T-helper 17 cell (primary cell): ENCODE data around the gene GPR108. TPM values are rescaled to one million over a fixed set of nuclear protein-coding genes. Genes with fewer than 3 reads are reported as not detected.

Experiments
- ATAC-seq: fragments of 150-1000 bp; cut with Tn5 transposase; 2 replicates; pipeline ENCODE4 v1.10.0; 2021; ENCODE audit warnings: mild to moderate bottlenecking, moderate library complexity
- DNase-seq, 3 donors: peaks; one replicate each; pipeline versions ENCODE4 v3.0.0 to v3.0.0-alpha.2; 2020 to 2021
- H3K9me3 ChIP-seq: one replicate; pipeline ENCODE4 v1.7.0; 2013; ENCODE audit warnings: low read length, mild to moderate bottlenecking; ENCODE audit not compliant: control insufficient read depth, poor library complexity, severe bottlenecking
- H3K27ac Mint-ChIP-seq: one replicate; pipeline ENCODE4 v1.8.0; 2022; ENCODE audit warnings: mild to moderate bottlenecking, moderate library complexity, mixed read lengths
- H3K27me3 Mint-ChIP-seq: one replicate; pipeline ENCODE4 v1.8.0; 2022; ENCODE audit warnings: mixed read lengths
- H3K36me3 Mint-ChIP-seq: one replicate; pipeline ENCODE4 v1.8.0; 2022; ENCODE audit warnings: low read depth, mixed read lengths
- H3K4me1 Mint-ChIP-seq: one replicate; pipeline ENCODE4 v1.8.0; 2022; ENCODE audit warnings: mild to moderate bottlenecking, mixed read lengths
- H3K4me3 Mint-ChIP-seq: one replicate; pipeline ENCODE4 v1.8.0; 2022; ENCODE audit warnings: mild to moderate bottlenecking, moderate library complexity, mixed read lengths
- total RNA-seq, 4 donors: library from RNA in 2 of 4; stranded (reverse) in 2 of 4; gene quantifications; one replicate each; pipeline ENCODE4 v1.2.3 and lab custom pipeline; 2022 to 2026

The GPR108 gene
- total RNA-seq, 2 donors from 2014 or later, result 53.4 to 55.5 TPM

DNA sequence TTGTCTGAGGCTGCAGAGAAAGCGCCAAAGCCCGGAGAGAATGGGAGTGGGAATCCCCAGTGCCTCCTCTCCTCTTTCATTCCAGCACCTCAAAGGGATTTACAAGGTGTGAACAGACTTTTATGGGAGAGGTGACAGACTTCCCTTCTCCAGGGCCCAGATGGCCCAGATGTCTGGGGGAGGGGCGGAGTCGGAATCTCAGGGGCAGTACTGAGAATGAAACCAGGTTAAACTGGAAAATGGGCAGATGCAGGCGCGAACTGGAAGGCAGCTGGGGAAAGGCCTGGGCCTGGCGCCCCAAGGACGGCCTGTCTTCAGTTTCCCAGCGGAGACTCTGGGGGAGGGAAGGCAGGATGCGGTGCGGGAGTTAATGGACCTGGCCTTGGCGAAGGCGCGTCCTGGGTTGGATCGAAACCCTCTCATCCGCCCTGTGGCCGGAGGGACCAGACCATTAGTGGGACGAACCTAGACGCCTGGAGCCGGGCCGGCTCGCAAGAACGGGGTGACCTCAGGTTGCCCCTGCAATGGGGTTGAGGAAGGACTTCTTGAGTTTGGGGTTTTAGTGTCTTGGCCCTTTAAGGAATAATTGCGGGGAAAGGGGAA is 1.5 kb upstream of the GPR108 start:
- no peaks in the 10 kb centered on the region for H3K9me3 ChIP-seq
- Mint-ChIP-seq H3K36me3 (no peaks in the 10 kb centered on the region), H3K4me3 (peak overlapping the region; percentile 96), H3K4me1 (peaks cover 35% of the 10 kb centered on the region), H3K27ac (peak overlapping the region; percentile 97), H3K27me3 (no peaks in the 10 kb centered on the region)
- no peak for DNase-seq
- ATAC-seq, result no peak

DNA sequence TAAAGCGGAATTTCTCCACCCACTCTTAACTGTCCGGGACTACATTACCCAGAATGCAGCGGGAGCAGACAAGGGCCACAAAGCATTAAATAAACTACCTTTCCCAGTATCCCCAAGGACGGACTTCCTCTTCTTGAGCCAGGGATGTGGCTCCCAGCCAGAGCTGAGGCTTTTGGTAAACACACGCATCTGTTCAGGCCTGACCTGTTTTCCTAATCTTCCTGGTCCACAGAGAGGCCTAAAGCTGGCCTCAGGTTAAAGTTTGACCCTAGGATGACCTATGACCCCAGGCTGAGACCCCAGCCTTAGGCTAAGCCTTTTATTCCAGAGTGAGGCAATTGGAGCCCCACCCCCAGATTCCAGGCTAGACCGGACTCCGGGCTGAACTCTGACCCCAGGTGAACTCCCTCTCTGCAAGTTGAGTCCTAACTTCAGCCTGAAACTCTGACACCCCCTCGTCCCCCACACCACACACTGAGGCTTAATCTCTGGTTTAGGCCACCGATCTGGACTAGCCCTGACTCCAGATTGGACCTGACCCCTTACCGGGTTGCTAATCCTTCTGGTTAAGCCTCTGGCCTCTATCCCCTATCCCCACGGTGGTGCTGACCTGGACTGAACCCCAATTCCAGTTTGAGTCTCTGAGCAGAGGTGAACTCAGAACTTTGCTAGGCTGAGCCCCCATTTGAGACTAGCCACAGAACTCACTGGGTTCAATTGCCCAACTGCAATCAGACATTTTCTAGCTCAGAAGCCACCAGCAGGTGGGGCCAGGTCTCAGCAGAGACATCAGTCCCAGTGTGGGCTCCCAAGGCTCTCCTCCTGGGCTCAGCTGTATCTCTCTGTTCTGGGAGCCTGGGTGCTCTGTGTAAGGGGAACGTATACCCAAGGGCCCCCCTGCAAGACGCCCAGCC is 750 bp upstream of the GPR108 start:
- H3K9me3 ChIP-seq, result no peaks in the 10 kb centered on the region
- DNase-seq (peak; percentile 47 to 62 (median 62)), ATAC-seq (peak; percentile 5)
- Mint-ChIP-seq H3K4me3 (peak overlapping the region; percentile 96), H3K36me3 (no peaks in the 10 kb centered on the region), H3K4me1 (peaks cover 34% of the 10 kb centered on the region), H3K27me3 (no peaks in the 10 kb centered on the region), H3K27ac (peak overlapping the region; percentile 97)

DNA sequence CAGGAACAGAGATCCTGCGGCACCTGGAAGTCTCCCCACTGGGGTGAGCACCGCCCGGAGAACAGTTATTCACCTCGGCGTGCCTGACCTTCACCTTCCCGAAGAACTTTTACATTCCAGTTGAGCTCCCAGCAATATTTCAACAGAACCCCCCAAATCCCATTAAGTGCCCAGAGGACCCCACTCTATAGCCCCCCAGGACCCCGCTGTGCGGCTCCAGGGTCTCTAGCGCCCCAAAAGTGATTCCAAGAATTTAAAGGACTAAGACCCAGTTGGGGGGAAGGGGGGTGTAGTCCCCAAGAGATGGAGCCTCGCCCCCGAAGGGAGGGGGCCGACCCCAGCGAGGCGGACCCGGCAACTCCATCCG is 480 bp downstream of the GPR108 start:
- ATAC-seq (no peak), DNase-seq (no peak)
- peak overlapping the region; percentile 96 for H3K4me3 Mint-ChIP-seq
- H3K9me3 ChIP-seq, result no peaks in the 10 kb centered on the region
- peaks cover 38% of the 10 kb centered on the region for H3K4me1 Mint-ChIP-seq
- peaks cover 6% of the 10 kb centered on the region for H3K36me3 Mint-ChIP-seq
- H3K27ac Mint-ChIP-seq, result peak overlapping the region; percentile 97
- H3K27me3 Mint-ChIP-seq, result no peaks in the 10 kb centered on the region

DNA sequence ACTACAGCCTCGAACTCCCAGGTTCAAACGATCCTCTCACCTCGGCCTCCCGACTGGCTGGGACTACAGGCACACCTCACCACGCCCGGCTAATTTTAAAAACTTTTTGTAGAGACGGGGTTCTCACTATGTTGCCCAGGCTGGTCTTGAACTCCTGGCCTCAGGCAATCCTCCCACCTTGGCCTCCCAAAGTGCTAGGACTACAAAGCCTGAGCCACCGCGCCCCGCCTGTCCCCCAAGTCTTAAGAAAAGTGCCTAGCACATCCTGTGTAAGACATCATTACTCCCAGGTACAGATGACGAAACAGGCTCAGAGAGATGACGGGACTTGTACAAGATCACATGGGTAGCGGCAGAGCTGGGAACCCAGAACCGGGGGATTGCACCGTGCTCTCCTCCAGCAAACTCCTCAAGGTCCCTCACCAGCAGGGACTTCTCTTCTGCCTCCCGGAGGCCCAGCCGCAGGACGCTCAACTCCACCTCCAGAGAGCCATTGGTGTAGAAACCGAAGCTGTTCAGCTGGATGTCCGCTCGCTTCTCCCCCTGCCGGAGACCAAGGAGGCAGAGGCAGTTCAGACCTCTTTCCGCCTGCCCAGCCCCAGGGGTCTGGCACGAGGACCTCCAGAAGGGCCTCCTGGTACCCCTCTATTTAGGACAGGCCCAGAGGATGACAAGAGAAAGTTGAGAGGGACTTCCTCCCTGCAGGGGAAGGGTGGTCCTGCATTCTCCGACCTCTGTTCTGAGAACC is 1.0 kb downstream of the GPR108 start:
- Mint-ChIP-seq H3K36me3 (peaks cover 6% of the 10 kb centered on the region), H3K4me3 (peak overlapping the region; percentile 96), H3K27ac (peak overlapping the region; percentile 97), H3K27me3 (no peaks in the 10 kb centered on the region), H3K4me1 (peaks cover 38% of the 10 kb centered on the region)
- DNase-seq (peak; percentile 42 to 51 (median 43)), ATAC-seq (peak; percentile 13)
- H3K9me3 ChIP-seq, result no peaks in the 10 kb centered on the region

DNA sequence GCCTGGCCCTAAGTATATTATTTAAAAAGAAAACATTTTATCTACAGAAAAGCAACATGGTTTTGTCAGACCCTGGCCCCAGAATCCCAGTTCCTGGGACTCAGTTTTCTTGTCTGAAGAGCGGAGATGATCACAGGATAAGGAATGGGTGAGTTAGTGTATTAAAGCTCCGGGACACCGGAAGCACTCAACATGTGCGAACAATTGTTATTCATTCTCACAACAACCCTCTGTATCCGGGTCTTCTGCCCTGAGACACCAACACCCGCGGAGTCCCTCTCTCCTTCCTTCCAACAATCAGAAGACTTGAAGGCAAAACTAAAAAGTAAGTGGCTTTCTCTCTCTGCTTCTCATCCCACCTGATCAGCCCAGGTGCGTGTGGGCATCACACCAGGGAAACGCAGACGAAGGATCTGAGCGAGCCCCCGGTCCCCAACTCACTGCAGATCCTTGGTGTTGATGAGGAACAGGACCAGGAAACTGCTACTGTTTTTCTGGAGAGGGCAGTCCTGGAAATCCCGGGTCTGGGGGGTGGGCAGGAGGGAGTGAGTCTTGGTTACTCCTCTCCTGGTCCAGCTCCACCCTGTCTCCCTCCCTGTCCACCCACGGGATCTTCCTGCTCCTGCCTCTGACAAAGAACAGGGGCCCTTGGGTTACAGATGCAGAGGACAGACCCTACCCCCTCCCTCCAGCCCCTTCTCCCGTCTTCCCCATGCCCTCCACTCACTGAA is 2.0 kb downstream of the GPR108 start:
- ATAC-seq (no peak), DNase-seq (no peak)
- peaks cover 33% of the 10 kb centered on the region for H3K4me1 Mint-ChIP-seq
- peaks cover 6% of the 10 kb centered on the region for H3K36me3 Mint-ChIP-seq
- H3K27me3 Mint-ChIP-seq, result no peaks in the 10 kb centered on the region
- peak overlapping the region; percentile 97 for H3K27ac Mint-ChIP-seq
- H3K9me3 ChIP-seq, result no peaks in the 10 kb centered on the region
- H3K4me3 Mint-ChIP-seq, result no peak overlapping the region

DNA sequence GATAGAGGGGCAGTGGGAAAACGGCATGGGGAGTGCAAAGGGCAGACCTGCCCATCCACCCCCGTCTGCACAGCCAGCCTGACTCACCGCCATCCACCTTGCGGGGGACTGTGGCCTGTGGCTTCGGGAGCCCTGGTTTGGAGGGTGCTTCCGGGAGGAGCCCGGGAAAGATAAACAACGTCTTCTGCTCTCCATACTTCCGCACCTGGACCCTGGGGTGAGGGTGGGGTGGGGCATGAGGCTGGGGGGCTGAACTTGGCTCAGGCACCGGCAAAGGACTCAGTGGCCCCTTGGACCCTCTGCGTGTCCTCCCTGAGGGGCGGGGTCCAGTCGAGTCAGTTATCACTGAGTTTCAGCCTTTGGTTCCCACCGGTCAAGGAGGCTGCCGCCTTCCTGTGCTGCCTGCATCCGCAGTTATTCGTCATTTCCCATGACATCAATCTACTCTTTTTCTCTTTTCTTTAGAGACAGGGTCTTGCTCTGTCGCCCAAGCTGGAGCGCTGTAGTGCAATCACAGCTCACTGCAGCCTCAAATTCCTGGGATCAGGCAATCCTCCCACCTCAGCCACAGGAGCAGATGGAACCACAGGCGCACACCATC is 3.2 kb downstream of the GPR108 start:
- H3K9me3 ChIP-seq, result no peaks in the 10 kb centered on the region
- no peak overlapping the region for H3K27ac Mint-ChIP-seq
- H3K4me3 Mint-ChIP-seq, result peak overlapping the region; percentile 21
- H3K27me3 Mint-ChIP-seq, result no peaks in the 10 kb centered on the region
- peaks cover 6% of the 10 kb centered on the region for H3K36me3 Mint-ChIP-seq
- DNase-seq (no peak), ATAC-seq (no peak)
- peaks cover 30% of the 10 kb centered on the region for H3K4me1 Mint-ChIP-seq

DNA sequence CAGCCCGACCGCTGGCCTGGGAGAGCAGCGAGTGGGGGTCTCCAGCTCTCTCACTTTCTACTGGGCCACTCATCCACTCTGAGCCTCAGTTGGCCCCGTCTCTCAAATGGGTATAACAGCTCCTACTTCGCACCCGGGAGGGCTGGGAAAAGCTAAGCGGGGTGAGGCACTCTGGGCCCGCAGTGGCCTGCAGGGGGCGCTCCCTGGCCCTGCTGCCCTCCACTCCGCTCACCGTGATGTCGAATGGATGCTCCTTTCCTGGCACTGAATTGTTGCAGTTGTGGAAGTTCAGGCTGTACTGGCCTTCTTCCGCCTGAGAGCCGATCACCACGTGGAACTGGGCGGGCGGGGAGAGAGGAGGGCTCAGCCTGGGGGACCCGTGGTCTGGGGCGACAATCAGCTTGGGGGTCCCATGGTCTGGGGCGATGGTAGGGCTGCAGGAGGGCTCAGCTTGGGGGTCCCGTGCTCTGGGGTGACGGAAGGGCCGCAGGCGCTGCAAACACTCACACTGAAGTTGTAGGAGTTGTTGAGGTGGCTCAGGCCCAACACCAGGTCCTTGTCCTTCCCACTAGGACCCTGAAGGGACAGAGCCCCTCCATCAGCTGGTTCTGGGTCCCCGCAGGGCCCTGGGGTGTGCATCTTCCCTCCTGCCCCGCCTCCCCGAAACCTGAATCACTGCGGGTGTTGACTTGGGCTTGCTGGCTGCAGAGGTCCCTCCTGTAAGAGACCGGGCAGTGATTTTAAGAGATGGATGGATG is 3.9 kb downstream of the GPR108 start:
- H3K4me3 Mint-ChIP-seq, result no peak overlapping the region
- peaks cover 24% of the 10 kb centered on the region for H3K4me1 Mint-ChIP-seq
- no peak for DNase-seq
- H3K27me3 Mint-ChIP-seq, result no peaks in the 10 kb centered on the region
- ATAC-seq, result no peak
- H3K9me3 ChIP-seq, result no peaks in the 10 kb centered on the region
- H3K36me3 Mint-ChIP-seq, result peaks cover 6% of the 10 kb centered on the region
- no peak overlapping the region for H3K27ac Mint-ChIP-seq

DNA sequence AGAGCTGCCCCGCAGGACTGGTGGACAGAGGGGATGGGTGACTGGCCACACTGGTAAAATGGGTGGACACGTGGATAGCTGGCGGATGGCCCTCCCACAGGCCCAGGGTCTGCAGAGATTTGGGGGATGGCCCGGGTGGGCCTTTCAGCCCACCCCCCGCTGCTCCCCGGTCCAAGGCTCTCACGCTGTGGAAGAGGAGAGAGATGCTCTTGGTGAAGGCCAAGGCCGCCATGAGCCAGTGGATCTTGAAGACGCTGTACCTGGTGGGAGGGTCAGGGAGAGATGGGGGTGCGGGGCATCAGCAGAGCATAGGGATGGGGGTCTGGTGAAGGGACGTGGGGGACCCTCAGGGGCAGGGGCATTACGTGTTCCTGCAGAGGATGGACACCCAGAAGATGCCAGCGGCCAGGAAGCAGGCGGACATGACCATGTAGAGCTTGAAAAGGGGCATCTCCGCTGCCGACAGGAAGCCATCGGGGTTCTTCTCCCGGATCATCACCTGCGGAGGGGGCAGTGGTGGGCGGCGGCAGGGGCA is 4.5 kb downstream of the GPR108 start:
- H3K9me3 ChIP-seq, result no peaks in the 10 kb centered on the region
- DNase-seq (no peak), ATAC-seq (no peak)
- Mint-ChIP-seq H3K4me3 (no peak overlapping the region), H3K36me3 (peaks cover 6% of the 10 kb centered on the region), H3K27ac (no peak overlapping the region), H3K27me3 (no peaks in the 10 kb centered on the region), H3K4me1 (peaks cover 20% of the 10 kb centered on the region)

DNA sequence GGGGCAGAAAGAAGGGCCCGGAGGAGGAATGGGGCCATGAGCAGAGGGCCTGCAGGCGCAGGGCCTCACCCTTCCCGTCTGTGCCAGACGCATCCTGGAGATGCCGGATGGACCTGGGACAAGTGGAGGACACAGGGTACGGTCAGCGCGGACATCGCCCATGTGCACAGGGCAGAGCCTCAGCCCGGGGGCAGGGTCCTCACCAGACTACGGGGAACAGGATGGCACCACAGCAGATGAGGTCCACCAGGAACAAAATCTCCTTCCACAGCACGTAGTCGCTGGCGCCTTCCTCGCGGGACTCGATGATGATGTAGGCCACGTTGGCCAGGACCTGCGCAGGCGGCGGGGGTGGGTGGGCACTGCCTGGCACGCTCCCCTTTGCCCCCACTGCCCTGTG is 5.6 kb downstream of the GPR108 start:
- Mint-ChIP-seq H3K4me3 (no peak overlapping the region), H3K4me1 (peaks cover 15% of the 10 kb centered on the region), H3K27me3 (no peaks in the 10 kb centered on the region), H3K36me3 (peaks cover 6% of the 10 kb centered on the region), H3K27ac (no peak overlapping the region)
- ATAC-seq, result no peak
- no peaks in the 10 kb centered on the region for H3K9me3 ChIP-seq
- no peak for DNase-seq

DNA sequence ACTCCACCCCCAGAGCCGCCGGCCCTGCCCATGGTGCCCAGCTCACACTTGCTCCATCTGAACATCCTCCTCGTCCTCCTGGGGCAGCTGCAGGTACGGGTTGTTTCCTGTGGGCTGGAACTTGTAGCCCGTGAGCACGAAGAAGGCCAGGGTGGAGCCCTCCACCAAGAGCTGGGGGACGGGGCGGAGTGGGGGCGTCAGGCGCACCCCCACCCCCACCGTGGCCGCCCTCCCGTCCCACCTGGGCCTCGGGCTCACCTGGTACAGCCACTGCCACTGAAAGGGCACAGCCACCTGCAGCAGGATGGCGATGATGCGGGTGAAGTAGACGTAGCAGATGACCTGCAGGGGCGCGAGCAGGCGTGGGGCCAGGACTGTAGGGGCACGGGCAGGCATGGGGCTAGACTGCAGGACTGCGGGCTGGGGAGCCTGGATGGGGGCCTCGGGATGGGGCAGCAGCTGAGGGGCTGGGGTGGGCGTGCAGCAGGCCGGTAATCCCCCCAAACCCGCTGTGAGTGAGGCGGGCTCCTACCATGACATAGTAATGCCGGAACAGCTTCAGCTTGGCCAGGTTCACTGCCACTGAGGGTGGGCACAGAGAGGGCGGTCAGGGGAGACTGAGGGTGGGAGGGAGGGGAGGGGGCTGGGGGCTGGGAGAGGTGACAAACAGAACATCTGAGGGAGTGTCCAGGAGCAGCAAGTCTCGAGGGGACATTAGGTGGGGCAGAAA is 6.3 kb downstream of the GPR108 start:
- Mint-ChIP-seq H3K27me3 (no peaks in the 10 kb centered on the region), H3K27ac (no peak overlapping the region), H3K4me1 (peaks cover 12% of the 10 kb centered on the region), H3K4me3 (no peak overlapping the region), H3K36me3 (peaks cover 6% of the 10 kb centered on the region)
- DNase-seq, result no peak
- H3K9me3 ChIP-seq, result no peaks in the 10 kb centered on the region
- ATAC-seq, result no peak

DNA sequence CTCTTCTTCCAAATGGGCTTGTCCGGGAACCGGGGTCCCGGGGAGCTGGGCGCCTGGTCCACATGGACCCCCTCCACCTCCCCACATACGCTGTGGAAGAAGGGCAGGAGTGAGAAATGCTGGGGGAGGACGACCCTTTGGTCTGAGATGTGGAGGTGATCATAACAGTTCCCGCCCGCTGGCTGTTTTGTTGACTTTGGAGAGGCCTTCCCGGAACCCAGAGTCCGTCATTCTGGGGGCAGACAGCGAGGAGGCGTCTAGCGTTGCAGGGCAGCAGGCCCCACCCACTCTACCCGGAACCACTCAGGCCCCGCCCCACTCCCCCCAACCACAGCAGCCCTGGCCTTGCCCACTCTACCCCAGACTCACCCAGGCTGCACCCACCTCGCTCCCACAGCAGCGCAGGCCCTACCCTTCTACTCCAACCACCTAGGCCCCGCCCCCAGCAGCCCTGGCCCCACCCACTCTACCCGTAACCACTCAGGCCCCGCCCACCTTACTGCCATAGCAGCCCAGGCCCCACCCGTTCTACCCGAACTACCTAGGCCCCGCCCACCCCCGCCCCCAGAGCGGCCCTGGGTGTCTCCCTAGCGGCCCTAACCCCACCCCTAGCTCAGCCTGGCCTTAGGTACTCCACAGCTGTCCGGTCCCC is 7.1 kb downstream of the GPR108 start:
- Mint-ChIP-seq H3K27ac (no peak overlapping the region), H3K4me3 (no peak overlapping the region), H3K27me3 (no peaks in the 10 kb centered on the region), H3K36me3 (peaks cover 6% of the 10 kb centered on the region), H3K4me1 (peaks cover 8% of the 10 kb centered on the region)
- DNase-seq, result no peak
- peak; percentile 49 for ATAC-seq
- H3K9me3 ChIP-seq, result no peaks in the 10 kb centered on the region
